ENCODE measurements around the gene TMEM14C. TPM values are rescaled to one million over a fixed set of nuclear protein-coding genes. Genes with fewer than 3 reads are reported as not detected.

Gene TMEM14C
- total and polyA plus RNA-seq, 4 donors = 52.8 to 173 (median 78.3) TPM

- Histone ChIP-seq H3K27me3 (ENCODE audit: control insufficient read depth in 3 of 3, insufficient read depth in 3 of 3, low read length in 2 of 3) (no peaks in the 10 kb centered on the region), H3K36me3 (ENCODE audit: control insufficient read depth in 4 of 4, insufficient read depth in 4 of 4, low read length in 4 of 4) (peaks cover 18 to 38% (median 29%) of the 10 kb centered on the region in 4 donors), H3K4me1 (ENCODE audit: control insufficient read depth in 5 of 5, insufficient read depth in 5 of 5, low read length in 5 of 5) (peaks cover 0 to 6% (median 0%) of the 10 kb centered on the region in 5 donors), H3K4me3 (no peak overlapping the region), H3K9ac (ENCODE audit: insufficient read depth in 1 of 2, low read length in 2 of 2) (no peak overlapping the region), H3K27ac (ENCODE audit: low read depth in 1 of 2, low read length in 1 of 2) (no peak overlapping the region), H3K9me3 (ENCODE audit: control insufficient read depth in 4 of 4, insufficient read depth in 3 of 4, low read length in 3 of 4) (no peaks in the 10 kb centered on the region)
- 86 to 92% methylated on average over 1 of the region's 1 CpG for WGBS, 2 donors
- ATAC-seq (ENCODE audit: insufficient read depth, low FRiP score) (no peak), DNase-seq (no peak)
- TF ChIP-seq CTCF (IDR thresholded peaks at IDR 0.05; ENCODE audit: control extremely low read depth, extremely low read depth) = no peak
Measured at GRCh38 chr6:10756085-10756484, 33.2 kb downstream of the TMEM14C start.

- H3K9me3 ChIP-seq (ENCODE audit: control insufficient read depth in 4 of 4, insufficient read depth in 3 of 4, low read length in 3 of 4) = no peaks in the 10 kb centered on the region
- ATAC-seq (ENCODE audit: insufficient read depth, low FRiP score) (no peak), DNase-seq (peak in 1 of 3 donors; percentile 22)
- no peak overlapping the region for H3K4me3 ChIP-seq
- peak overlapping the region in 1 of 2 donors; percentile 80 for H3K27ac ChIP-seq (ENCODE audit: low read depth in 1 of 2, low read length in 1 of 2)
- H3K36me3 ChIP-seq (ENCODE audit: control insufficient read depth in 4 of 4, insufficient read depth in 4 of 4, low read length in 4 of 4) = peaks cover 8 to 23% (median 20%) of the 10 kb centered on the region in 4 donors
- no peaks in the 10 kb centered on the region for H3K27me3 ChIP-seq (ENCODE audit: control insufficient read depth in 3 of 3, insufficient read depth in 3 of 3, low read length in 2 of 3)
- TF ChIP-seq CTCF (IDR thresholded peaks at IDR 0.05; ENCODE audit: control extremely low read depth, extremely low read depth) = peak; percentile 11
- 63 to 67% methylated on average over 3 of the region's 3 CpGs for WGBS, 2 donors
- no peak overlapping the region for H3K9ac ChIP-seq (ENCODE audit: insufficient read depth in 1 of 2, low read length in 2 of 2)
- peaks cover 0 to 6% (median 0%) of the 10 kb centered on the region in 5 donors for H3K4me1 ChIP-seq (ENCODE audit: control insufficient read depth in 5 of 5, insufficient read depth in 5 of 5, low read length in 5 of 5)
Measured at GRCh38 chr6:10759312-10759839, 36.5 kb downstream of the TMEM14C start.

- no peak for TF ChIP-seq CTCF (IDR thresholded peaks at IDR 0.05; ENCODE audit: control extremely low read depth, extremely low read depth)
- H3K9ac ChIP-seq (ENCODE audit: insufficient read depth in 1 of 2, low read length in 2 of 2) = no peak overlapping the region
- no peak for DNase-seq
- WGBS, 2 donors = 71 to 89% methylated on average over 6 of the region's 6 CpGs
- H3K36me3 ChIP-seq (ENCODE audit: control insufficient read depth in 4 of 4, insufficient read depth in 4 of 4, low read length in 4 of 4) = peaks cover 8 to 20% (median 16%) of the 10 kb centered on the region in 4 donors
- ATAC-seq (ENCODE audit: insufficient read depth, low FRiP score) = peak; percentile 55
- peaks cover 0 to 6% (median 0%) of the 10 kb centered on the region in 5 donors for H3K4me1 ChIP-seq (ENCODE audit: control insufficient read depth in 5 of 5, insufficient read depth in 5 of 5, low read length in 5 of 5)
- H3K4me3 ChIP-seq = no peak overlapping the region
- H3K27ac ChIP-seq (ENCODE audit: low read depth in 1 of 2, low read length in 1 of 2) = peak overlapping the region in 1 of 2 donors; percentile 80
- H3K9me3 ChIP-seq (ENCODE audit: control insufficient read depth in 4 of 4, insufficient read depth in 3 of 4, low read length in 3 of 4) = no peaks in the 10 kb centered on the region
- no peaks in the 10 kb centered on the region for H3K27me3 ChIP-seq (ENCODE audit: control insufficient read depth in 3 of 3, insufficient read depth in 3 of 3, low read length in 2 of 3)
Measured at GRCh38 chr6:10759884-10760329, 37.0 kb downstream of the TMEM14C start.

DNA sequence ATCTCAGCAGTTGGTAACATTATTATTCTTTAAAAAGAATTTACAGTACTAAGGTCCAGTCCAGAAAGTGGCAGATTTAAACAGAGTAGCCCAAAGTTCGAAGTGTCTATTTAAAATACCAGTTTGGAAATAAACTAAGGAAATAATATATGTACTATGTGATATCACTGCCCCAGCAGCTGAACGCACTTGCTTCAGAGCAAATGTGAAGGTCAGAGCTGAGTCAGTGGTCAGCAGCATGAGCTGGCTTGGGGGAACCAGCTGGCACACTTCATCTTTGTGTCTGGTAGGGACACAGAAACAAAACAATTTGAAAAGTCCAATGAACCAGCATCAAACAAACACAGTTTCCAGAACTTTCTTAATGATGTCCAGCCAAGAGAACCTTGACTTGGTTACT is 40.1 kb downstream of the TMEM14C start:
- Histone ChIP-seq H3K27me3 (ENCODE audit: control insufficient read depth in 3 of 3, insufficient read depth in 3 of 3, low read length in 2 of 3) (no peaks in the 10 kb centered on the region), H3K9ac (ENCODE audit: insufficient read depth in 1 of 2, low read length in 2 of 2) (no peak overlapping the region), H3K9me3 (ENCODE audit: control insufficient read depth in 4 of 4, insufficient read depth in 3 of 4, low read length in 3 of 4) (no peaks in the 10 kb centered on the region), H3K36me3 (ENCODE audit: control insufficient read depth in 4 of 4, insufficient read depth in 4 of 4, low read length in 4 of 4) (peaks cover 0 to 10% (median 5%) of the 10 kb centered on the region in 4 donors), H3K27ac (ENCODE audit: low read depth in 1 of 2, low read length in 1 of 2) (no peak overlapping the region), H3K4me1 (ENCODE audit: control insufficient read depth in 5 of 5, insufficient read depth in 5 of 5, low read length in 5 of 5) (peaks cover 0 to 6% (median 0%) of the 10 kb centered on the region in 5 donors), H3K4me3 (no peak overlapping the region)
- TF ChIP-seq CTCF (IDR thresholded peaks at IDR 0.05; ENCODE audit: control extremely low read depth, extremely low read depth) = no peak
- no peak for DNase-seq
- no peak for ATAC-seq (ENCODE audit: insufficient read depth, low FRiP score)
- WGBS, 2 donors = 90 to 93% methylated on average over 2 of the region's 2 CpGs

Measured in lung (tissue), 12 donors.